GM06990 (cell line): ENCODE measurements around the gene PRPF6.

Experiments
- DNase-seq: peaks from one replicate; pipeline ENCODE4 v3.0.0-alpha.2; 2011; ENCODE audit not compliant: insufficient read length; ENCODE audit errors: extremely low read depth
- H3K27me3 ChIP-seq: replicated peaks from 2 replicates; pipeline ENCODE4 v1.6.0; 2011; ENCODE audit warnings: low read length; ENCODE audit not compliant: control insufficient read depth, insufficient read depth
- H3K36me3 ChIP-seq: 2 replicates; pipeline ENCODE4 v1.5.1; 2011; ENCODE audit warnings: low read length; ENCODE audit not compliant: control insufficient read depth, insufficient read depth
- H3K4me3 ChIP-seq: replicated peaks from 2 replicates; pipeline ENCODE4 v1.5.1; 2011; ENCODE audit warnings: low read depth, mild to moderate bottlenecking, control low read depth, low read length
- CTCF ChIP-seq: IDR thresholded peaks from 2 replicates; pipeline ENCODE4 v1.5.1; 2011; ENCODE audit warnings: low read length, control low read depth, mild to moderate bottlenecking, inconsistent platforms; ENCODE audit not compliant: insufficient read depth, poor library complexity, severe bottlenecking

Gene PRPF6

DNA sequence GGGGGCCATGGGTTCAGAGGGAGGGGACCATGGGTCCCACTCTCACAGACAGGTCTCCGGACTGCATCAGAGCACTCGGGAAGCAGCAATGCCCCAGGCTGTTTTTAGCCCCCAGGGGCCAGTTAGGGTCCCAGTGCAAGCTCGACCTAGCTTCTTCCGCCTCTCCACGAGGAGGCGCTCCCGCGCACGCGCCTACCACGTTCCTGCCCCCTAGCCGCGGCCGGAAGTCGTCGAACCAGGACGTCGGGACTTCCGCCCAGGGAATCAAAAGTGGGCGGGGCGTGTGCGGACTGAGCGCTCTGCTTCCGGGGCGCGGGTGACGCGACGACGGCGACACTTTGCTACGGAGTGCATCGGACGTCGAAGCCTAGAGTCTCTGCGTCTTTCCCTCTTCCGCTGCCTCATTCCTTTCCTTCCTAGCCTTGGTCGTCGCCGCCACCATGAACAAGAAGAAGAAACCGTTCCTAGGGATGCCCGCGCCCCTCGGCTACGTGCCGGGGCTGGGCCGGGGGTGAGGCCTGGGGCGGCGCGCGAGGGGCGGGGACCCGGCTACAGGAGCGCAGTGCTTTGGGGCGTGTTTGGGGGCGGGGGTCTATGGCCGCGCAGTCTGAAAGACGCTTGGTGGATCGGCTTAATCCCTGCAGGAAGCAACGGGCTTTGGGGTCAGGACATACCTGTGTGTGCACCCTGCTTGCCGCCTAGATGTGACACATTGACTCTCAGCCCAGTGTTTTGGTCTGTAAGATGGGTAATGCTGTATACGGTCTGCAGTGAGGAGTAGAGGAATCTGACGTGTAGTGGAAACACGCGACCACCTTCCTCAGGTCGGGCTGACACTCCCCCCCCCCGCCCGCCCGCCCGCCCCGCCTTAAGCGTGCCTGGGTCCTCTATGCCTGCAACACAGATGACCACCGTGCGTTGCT lies at the start of gene PRPF6:
Gene PRPF6, plus strand, starts transcription at position 327 of the 923 bp plus-strand sequence. Its CDS starts 114 bp downstream, at position 441.
- Histone ChIP-seq H3K36me3 (peaks cover 9% of the 10 kb centered on the region), H3K27me3 (no peaks in the 10 kb centered on the region), H3K4me3 (peak within 1 kb of the TSS; percentile 83)
- TF ChIP-seq CTCF = peak; percentile 98
- peak; percentile 95 for DNase-seq

DNA sequence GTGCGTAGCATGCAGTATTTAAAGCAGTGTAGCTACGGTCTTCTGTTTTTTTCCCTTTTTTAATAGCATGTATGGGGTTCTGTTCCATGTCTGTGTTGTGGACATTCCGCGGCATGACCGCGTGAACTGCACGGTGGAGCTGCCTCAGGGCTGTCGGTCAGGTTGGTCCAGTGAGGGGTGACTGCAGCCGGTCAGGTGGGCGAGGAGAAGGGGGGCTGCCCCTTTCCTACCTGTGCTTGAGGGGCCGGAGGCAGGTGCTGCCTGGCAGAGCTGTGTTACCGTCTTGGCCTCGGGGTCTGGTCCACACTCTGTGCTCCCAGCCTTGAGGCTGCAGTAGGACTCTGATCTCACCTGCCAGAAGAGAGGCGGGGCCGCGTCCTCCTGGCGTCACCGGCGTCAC lies 49.2 kb upstream of the PRPF6 start:
- Histone ChIP-seq H3K27me3 (no peaks in the 10 kb centered on the region), H3K4me3 (no peak overlapping the region), H3K36me3 (peaks cover 44% of the 10 kb centered on the region)
- DNase-seq = no peak
- no peak for TF ChIP-seq CTCF

GRCh38 chr20:63932606-63933160 lies 48.2 kb upstream of the PRPF6 start:
- H3K4me3 ChIP-seq = no peak overlapping the region
- DNase-seq = no peak
- no peaks in the 10 kb centered on the region for H3K27me3 ChIP-seq
- no peak for TF ChIP-seq CTCF
- peaks cover 44% of the 10 kb centered on the region for H3K36me3 ChIP-seq

DNA sequence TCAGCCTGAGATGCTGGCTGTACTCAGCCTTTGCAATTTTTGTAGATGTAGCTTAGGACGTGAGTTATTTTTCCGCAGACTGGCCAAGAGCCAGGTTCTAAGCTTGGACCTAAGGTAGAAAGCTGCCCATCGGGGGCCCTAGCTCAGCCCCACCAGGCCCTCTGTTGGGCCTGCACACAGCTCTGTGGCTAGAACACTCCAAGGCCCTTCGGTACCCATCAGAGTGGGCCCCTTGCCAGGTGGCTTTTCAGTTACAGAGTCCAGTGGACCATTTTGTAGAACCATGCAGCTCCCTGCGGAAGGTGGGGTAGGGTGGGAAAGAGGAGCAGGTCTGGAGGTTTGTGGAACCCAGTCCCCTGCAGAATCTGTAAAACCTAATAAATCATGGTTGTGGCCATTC lies 47.3 kb upstream of the PRPF6 start:
- peaks cover 40% of the 10 kb centered on the region for H3K36me3 ChIP-seq
- no peak overlapping the region for H3K4me3 ChIP-seq
- TF ChIP-seq CTCF = no peak
- no peaks in the 10 kb centered on the region for H3K27me3 ChIP-seq
- no peak for DNase-seq

DNA sequence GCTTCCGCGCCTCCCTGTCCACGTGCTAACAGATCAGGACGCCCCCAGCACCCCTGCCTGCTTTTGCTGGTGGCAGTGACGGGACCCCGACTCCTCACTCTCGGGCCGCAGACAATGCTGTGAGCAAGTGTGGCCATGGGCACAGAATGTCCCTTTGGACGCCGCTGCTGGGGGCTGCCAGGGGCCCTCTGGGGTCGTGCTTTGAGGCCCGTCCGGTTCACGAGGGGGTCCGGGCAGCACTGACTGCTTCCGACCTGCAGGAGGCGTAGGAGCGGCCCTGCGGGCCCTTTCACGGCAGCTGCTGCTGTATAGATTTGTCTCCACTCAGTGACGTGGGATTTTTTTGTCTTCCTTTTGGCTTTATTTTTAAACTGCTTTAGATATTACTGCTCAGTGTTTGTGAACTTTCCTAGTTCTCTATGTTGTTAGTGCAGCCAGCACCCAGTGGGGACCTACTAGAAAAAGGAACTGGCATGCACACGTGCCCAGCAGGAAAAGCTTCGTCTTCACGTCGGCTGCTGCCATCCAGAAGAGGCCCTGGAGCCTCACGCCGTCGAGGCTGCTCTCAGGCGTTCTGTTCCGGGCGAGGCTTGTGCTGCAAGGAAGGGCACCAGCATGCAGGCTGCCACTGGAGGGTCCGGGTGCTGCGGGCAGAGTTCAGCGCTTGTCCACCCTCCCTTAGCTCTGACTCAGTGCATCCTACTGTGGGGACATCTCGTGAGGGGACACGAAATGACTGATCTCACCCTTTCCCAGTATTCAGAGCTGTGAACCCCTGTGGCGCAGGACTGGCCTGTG lies 46.5 kb upstream of the PRPF6 start:
- Histone ChIP-seq H3K36me3 (peaks cover 36% of the 10 kb centered on the region), H3K27me3 (no peaks in the 10 kb centered on the region), H3K4me3 (no peak overlapping the region)
- TF ChIP-seq CTCF = peak; percentile 15
- DNase-seq = no peak
